GM19193 (cell line): ENCODE data around the gene RELL2.

Experiments used
- POLR2A ChIP-seq: IDR thresholded peaks from 4 replicates; pipeline ENCODE4 v1.6.1; 2011; ENCODE audit not compliant: insufficient read depth, insufficient read length; ENCODE audit errors: extremely low read depth

Gene RELL2

GRCh38 chr5:141637123-141637766, 448 bp downstream of the RELL2 start:
- TF ChIP-seq POLR2A = no peak

- no peak for TF ChIP-seq POLR2A
These were observed 1.1 kb downstream of the RELL2 start for GRCh38 chr5:141637767-141638419.

DNA sequence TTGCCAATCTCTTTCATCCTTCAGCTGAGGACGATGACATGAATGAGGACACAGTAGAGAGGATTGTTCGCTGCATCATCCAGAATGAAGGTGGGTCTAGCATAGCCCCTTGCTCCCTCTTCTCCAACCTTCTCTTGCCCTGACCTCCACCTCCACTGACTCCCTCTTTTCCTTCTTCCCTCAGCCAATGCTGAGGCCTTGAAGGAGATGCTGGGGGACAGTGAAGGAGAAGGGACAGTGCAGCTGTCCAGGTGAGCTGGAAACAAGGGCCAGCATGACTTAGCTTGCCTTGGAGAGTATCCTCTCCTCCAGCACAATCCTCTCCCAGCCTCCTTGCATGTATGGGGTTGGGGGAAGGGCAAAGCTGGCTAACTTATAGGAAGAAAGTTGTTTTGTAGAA, 2.0 kb downstream of the RELL2 start:
- TF ChIP-seq POLR2A = no peak

DNA sequence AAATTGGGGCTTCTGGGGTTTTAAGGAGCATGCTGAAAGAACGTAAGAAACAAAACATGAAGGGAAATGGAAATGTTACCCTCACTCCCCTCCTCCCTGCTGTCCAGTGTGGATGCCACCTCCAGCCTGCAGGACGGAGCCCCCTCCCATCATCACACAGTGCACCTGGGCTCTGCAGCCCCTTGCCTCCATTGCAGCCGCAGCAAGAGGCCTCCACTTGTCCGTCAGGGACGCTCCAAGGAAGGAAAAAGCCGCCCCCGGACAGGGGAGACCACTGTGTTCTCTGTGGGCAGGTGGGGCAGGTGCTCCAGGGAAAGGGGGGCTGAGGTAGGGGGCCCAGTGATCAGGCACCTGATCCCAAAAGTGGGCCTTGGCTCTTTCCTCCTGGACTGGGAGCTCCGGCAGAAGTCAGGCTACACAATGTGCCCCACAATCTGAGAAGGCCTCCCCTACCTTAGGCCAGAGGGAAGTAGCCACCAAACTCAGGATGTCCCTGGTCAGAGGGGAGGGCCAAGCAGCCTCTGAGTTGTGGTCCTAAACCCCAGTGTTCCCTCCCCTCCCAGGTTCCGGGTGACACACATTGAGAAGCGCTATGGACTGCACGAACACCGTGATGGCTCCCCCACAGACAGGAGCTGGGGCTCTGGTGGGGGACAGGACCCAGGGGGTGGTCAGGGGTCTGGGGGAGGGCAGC, 2.7 kb downstream of the RELL2 start:
- no peak for TF ChIP-seq POLR2A

DNA sequence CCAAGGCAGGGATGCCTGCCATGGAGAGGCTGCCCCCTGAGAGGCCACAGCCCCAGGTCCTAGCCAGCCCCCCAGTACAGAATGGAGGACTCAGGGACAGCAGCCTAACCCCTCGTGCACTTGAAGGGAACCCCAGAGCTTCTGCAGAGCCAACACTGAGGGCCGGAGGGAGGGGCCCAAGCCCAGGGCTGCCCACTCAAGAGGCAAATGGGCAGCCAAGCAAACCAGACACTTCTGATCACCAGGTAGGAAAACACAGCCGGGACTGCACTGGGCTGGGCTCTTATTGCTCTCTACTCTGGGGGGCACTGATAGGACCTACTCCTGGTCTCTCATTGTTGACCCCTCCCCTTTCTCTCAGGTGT, 3.2 kb downstream of the RELL2 start:
- no peak for TF ChIP-seq POLR2A

GRCh38 chr5:141640698-141641097, 3.9 kb downstream of the RELL2 start:
- no peak for TF ChIP-seq POLR2A

DNA sequence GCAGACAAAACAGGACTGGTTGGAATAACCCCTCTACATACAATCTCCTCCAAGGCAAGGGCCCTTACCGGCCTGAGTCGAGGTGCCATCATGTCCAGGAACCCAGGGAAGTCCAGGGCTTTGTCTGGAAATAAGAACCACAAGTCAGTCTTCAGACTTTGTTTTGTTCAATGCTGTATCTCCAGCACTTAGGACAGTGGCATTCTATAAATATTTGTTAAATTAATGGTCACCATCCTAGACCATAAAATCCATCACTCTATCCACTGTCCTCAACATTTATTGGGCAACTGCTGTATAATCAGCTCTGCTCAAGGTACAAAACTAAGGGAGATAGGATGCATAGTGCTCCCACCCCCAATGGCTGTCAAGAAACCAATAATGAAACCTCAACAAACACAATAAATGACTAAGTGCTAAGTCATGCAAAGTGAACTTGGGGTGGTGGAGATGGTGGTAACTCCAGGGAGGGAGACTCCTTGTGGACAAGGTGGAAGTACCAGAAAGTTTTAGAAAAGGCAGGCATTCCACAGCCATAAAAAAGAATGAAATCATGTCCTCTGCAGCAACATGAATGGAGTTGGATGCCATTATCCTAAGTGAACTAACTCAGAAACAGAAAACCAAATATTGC, 5.0 kb downstream of the RELL2 start:
- TF ChIP-seq POLR2A = no peak

- no peak for TF ChIP-seq POLR2A
These were observed 9.2 kb downstream of the RELL2 start for GRCh38 chr5:141646026-141646425.

GRCh38 chr5:141647242-141647641, 10.4 kb downstream of the RELL2 start:
- TF ChIP-seq POLR2A = no peak

GRCh38 chr5:141647851-141648250, 11.1 kb downstream of the RELL2 start:
- TF ChIP-seq POLR2A = no peak

DNA sequence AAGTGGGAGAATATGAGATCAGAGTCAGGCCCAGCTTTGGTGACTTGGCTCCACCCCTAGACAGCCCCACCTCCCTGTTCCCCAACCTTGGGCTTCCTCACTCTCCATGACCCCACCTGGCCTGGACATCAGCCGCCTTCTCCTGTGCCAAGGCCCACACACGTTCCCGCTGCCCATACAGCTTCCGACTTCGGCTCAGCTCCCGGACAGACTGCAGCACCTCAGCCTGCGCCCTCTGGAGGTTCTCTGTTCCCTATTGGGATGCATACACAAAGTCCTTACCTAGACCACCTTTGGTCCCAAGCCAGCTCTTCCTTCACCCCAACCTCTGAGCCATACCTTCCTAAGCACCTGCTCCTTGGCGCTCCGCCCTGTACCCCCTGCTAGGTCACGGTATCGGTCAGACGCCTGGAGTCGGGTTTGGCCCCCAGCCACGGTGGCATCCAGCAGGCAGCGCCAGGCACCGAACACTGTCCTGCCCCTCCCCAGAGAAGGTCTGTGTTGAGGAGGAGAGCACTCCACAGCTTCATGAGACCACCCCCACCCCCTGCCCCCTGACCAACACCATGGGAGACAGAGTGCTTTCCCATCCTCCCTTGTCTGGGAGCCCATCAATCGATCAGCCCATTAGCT, 12.4 kb downstream of the RELL2 start:
- TF ChIP-seq POLR2A = no peak

DNA sequence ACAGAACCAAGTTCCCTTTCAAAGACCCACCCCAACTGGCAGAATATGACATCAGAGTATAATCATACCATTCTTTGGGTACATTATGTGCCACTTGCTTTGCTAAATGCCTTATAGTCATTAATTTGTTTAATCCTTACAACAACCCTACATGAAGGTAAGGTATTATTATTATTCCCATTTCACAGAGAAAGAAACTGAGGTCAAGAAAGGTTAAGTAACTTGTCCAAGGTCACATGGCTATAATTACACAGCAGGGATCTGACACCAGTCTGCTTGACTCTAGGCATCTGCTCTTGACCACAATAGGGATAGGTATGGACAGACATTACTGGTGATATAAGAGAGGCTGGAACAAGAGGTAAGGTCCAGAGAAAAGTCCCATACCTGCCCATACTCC, 13.2 kb downstream of the RELL2 start:
- TF ChIP-seq POLR2A = no peak

DNA sequence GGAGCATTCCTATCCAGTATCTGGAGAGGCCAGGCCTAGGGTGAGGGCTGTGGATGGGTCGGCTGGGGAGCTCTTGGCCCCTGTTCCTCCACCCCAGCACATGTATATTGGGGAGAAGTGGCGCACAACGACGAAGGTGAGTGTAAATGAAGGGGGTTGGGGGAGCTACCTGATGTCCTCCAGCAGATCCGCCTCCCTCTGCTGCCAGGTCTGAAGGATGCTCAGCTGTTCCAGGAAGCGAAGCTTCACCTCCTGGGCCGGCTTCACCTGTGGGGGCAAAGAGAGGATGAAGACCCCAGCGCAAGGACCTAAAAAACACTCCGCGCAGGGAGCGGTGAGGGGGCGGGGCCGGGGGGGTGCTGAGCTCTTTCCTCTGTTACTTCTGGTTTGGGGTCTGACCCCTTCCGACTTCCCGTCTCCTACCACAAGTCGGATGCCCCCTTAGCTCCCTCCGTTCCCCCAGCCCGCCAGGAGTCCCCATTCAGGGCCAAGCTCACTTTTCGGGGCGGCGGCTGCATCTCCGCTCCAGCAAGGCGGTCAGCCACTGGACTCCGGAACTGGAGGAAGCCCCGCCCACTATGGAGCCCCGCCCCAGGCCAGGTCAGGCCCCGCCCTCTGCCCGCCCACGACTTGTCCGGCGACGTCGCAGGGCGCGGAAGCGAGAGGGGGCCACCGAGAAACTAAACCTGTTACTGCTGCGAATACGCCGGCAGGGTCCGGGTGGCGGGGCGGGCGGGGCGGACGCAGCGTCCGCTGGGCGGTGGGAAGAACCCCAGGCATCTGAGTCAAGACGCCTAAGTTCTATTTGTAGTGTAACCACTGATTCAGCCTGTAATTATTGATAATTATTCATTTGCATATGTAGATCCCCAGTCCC, 14.3 kb downstream of the RELL2 start, which contains the start of gene FCHSD1:
TSS of gene FCHSD1 (minus strand) at position 568 of the 877 bp plus-strand sequence. CDS start at position 518, 50 bp downstream.
- peak; percentile 65 for TF ChIP-seq POLR2A

GRCh38 chr5:141651728-141652105, 14.9 kb downstream of the RELL2 start:
- no peak for TF ChIP-seq POLR2A

DNA sequence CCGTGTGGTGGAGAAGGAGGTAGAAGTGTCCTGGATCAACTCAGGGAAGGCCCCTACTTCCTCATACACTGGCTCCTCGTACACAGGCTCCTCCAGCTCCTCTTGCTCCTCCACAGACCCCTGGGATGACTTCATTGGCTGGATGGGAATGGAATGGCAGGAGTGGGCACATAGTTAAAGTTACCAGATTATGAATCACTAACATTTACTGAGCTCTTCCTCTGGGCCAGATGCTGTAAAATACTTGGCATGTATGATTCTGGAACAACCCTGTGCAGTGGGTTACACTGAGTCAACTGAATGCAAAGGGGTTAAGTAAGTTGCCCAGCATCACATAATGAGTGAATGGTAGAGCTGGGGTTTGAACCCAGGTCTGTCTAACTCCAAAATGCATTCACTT, 17.5 kb downstream of the RELL2 start:
- TF ChIP-seq POLR2A = no peak

DNA sequence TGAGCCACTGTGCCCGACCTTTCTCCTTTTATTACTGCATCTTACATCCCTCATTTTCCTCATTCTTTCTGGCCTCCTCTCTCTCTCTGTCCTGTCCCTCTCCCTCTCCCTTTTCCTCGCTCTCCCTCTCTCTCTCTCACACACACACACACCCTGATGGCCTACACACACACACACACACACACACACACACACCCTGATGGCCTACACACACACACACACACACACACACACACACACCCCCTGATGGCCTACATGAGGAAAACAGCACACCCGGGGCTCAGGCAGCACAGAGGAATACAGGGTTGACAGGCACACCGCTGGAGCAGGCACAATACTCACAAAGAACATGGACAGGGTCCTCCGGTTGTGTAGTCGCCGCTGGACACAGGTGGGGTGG, 18.2 kb downstream of the RELL2 start:
- TF ChIP-seq POLR2A = no peak
